Measurements from ENCODE around the gene RBM5.

Gene RBM5

DNA sequence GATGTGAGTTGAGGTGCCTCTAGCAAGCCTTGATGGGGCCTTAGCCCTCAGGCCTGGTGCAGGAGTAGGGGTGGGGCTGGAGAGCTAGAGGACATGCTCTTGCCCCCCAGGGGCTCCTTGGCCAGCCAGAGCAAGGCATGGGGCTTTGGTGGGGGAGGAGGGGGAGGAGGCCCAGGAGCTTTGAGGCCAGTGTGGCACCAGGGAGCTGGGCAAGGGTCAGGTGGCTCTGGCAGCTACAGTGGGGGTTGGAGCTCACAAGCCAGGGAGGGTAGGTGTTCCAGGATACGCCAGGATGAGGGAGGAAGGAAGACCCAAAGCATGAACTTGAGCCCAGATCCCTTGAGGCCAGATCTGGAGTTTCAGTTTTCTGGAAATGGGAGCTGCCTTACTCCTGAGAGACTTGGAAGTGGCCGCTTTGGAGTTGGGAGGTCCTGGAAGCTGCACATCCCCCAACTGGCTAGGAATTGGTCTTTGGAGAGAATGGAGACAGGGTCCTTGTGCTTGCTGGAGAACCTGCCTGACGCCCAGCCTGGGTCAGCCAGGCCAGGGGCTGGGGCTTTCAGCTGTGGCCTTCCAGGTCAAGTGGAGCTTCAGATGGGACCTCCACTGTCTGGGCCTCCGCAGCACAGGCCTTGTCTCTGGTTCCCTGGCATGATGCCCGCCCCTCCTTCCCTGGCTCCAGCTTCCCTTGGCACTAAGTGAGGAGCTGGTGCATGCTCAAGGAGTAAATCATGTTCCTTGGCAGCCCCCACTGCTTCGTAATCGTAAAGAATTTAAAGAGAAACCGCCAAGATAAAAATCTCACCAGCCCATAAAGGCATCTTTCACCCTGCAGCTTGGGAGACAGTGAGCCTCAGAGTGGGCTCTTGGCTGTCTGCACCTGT is 75.1 kb downstream of the RBM5 start:
- peak; percentile 89 for DNase-seq

DNA sequence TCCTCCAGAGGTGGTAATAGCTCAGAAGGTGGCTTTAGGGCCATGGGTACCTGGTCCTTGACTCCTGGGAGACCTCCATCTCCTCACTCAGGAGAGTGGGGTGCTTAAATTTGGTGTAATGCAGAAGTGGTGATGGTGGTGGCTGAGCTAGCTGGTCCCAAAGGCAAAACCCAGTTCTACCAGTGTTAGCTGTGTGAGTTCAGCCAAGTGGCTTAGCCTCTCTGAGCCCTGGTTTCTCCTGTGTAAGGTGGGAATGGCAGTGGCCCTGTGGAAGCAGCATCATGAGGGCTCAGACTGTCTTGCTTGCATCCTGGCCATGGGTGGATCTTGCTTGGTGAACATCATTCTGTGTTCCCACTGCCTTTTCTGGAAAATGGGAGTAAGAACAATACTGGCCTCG is 75.8 kb downstream of the RBM5 start:
- DNase-seq, result no peak

DNA sequence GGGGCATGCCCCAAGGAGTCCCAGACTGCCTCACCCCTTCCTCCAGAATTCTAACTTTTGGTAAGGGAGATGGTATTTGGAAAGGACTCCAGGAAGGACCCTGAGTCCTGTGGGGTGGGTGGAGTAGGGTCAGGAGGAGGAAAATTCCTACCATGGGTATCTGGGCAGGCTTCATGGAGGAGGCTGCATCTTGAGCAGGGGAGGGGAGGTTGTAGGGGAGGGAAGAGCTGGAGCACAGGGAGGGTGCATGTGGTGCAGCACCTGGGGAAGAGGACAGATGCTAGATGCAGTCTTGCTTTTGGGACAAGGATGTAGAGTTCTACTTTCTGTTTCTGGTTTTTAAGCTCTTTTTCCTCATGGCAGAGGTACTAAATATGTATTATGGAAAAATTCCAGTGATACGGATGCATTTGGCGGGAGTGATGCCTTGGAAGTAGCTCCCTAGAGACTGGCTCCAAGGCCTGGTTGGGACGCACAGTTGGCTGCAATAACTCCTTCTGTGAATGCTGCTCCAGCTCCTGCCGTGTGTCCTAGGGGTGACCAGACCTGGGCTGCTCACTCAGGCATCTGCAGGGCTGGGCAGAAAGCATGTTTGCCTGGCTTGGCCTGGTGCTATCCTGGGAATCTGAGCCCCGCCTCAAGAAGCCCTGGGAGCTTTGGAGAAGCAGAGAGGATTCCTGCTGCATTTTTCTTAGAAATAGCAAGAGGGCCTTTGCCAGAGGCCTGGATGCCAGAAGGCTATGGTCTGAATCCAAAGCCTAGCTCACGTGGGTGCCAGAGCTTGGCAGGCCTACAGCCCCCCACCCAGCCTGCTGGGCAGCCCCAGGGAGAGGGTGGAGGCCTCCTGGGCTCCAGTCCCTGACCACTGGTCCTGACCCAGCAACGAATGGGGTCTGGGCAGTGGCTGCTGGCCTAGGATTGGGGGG is 76.5 kb downstream of the RBM5 start:
- DNase-seq, result peak; percentile 80

DNA sequence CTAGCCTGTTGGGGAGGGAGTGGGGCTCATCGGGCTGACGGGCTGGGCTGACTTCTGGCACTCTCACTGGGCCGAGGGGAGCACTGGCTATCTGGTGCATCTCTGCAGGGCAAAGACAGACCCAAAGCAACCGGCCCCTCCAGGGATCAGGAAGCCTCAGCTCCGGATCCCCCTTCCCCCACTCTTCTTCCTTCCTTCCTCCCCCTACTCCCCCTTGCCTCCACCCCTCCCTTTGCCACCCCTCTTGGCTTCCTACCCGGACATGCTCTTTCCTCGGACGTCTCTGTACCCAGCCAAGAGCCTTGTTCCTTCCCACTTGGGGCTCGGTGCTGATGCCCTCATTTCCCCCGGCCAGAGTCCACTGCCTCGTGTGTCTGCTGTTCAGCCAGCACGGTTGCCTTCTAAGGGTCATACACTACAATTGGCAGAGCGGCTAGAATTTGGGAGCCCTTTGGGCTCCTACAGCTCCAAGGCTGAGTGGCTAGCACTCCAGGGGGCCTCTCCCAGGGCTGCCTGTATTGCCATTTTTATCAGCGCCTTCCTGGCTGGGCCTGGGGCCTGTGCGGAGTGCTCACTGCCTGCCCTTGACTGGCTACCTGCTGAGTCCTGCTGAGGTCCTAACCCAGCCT is 77.3 kb downstream of the RBM5 start:
- DNase-seq, result no peak

DNA sequence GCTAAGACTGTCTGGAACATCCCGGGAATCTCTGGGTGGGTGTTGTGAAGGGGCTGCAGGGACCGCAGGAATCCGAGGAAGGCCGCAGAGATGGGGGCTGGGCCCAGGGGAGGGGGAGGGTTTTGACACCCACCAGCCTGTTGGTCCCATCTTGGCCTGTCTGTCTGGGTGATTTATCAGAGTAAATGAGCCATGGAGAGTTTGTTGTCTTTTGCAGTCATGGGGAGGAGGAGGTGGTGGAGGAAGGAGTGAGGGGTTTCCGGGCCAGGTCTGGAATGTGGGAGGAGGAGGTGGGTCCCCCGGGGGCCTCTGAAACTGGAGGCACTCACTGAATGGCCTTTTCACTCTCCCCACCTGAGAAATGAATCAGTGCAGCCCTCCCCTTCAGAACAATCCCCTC is 77.9 kb downstream of the RBM5 start:
- DNase-seq, result no peak

DNA sequence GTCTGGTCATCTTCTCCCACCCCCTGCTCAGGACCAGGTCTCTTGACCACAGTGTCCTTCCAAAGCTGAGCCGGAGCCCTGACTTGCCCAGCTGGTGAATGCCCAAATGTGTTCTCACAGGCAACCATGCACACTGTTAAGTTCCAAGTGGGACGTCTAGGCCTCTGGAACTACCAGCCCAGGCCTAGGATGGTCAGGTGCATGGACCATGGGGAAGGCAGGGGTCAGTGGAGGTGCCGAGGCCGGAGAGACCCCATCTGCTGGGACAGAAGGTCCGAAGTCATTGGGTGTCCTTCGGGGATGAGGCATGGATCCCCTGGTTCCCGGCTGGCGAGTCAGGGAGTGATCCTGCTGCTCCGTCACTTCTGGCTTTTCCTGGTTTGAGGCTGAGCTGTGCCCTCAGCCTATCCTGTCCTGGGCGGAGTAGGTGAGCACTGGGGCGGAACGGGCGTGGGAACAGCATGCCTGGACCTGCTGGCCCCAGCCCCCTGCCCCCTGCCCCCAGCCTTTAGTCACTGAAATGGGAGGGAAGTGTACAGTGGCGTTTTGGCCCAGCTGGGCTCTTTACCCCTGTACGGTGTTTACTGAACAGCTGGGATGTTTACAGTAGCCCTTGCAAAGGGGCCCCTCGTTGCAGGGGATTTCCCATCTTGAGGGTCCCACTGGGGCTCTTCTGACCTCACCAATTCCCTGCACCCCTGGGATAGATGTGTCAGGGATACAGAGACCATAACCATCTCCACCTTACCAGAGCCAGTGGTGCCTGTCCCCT is 78.5 kb downstream of the RBM5 start:
- no peak for DNase-seq

DNA sequence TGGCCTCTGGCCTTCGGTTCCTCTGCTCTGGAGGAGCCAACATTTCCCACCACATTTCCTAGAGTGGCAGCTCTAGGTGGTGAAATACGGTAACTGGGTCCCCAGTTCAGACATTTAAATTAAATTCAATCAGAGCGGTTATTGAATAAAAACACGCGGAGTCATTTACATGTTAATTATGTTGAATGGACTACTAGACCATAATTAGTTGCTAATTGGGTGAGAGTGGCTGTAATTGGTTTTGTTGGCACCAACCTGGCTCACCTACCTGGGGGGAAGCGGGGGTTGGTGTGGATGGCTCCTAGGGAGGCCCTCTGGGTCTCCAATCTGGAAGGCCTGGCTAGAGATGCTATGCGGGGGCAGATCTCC is 79.1 kb downstream of the RBM5 start:
- DNase-seq, result no peak

DNA sequence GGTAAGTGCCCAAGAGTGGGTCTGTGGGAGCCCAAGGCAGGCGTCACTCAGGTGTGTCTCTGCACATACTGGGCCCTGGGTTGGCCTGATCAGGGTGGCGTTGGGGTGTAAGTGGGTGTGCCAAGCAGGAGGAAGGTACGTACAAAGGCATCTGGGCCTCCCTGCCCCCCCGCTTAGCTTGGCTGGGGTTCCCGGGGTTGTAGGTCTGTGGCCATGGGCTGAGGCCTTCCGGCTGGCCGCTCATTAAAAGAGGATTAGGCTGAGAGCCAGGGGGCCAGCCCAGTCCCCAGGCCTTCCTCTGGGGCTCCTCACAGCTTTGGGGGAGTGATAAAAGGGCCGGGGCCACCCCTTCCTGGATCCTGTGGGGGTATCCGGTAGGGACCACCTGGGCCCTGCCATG is 79.7 kb downstream of the RBM5 start:
- no peak for DNase-seq
